H1 (cell line): ENCODE results near the gene FBLIM1.
A peak's percentile ranks its signal among the peaks of the same experiment; 100 is the strongest.

Source experiments
- BACH1 ChIP-seq: IDR thresholded peaks from 2 replicates; pipeline ENCODE4 v1.6.1; 2012; ENCODE audit warnings: low read length, improper control_type of control experiment
- CHD2 ChIP-seq: IDR thresholded peaks from 2 replicates; pipeline ENCODE4 v1.6.1; 2012; ENCODE audit warnings: low read length, improper control_type of control experiment
- CREB1 ChIP-seq: IDR thresholded peaks from 2 replicates; pipeline ENCODE4 v1.6.1; 2012; ENCODE audit warnings: inconsistent platforms
- NANOG ChIP-seq: IDR thresholded peaks from 2 replicates; pipeline ENCODE4 v1.6.1; 2011; ENCODE audit warnings: low read length, low read depth, mild to moderate bottlenecking, inconsistent platforms; ENCODE audit not compliant: insufficient read depth, poor library complexity, severe bottlenecking
- NRF1 ChIP-seq: IDR thresholded peaks from 2 replicates; pipeline ENCODE4 v1.6.1; 2011; ENCODE audit warnings: mild to moderate bottlenecking, low read depth, low read length, improper control_type of control experiment
- POLR2A ChIP-seq, 2 experiments: IDR thresholded peaks; 1 replicate in 1 of 2; 2 replicates in 1 of 2; pipeline ENCODE4 v1.6.1; 2011; ENCODE audit warnings: low read depth in 2 of 2, low read length in 2 of 2, mild to moderate bottlenecking in 2 of 2; ENCODE audit errors: control extremely low read depth in 1 of 2
- POLR2AphosphoS5 ChIP-seq: IDR thresholded peaks from 2 replicates; pipeline ENCODE4 v1.6.1; 2011; ENCODE audit warnings: low read depth, low read length
- RAD21 ChIP-seq, 2 experiments: IDR thresholded peaks in 1 of 2; conservative IDR thresholded peaks in 1 of 2; 2 replicates each; pipeline ENCODE4 v1.6.1; 2011; ENCODE audit warnings: low read depth in 2 of 2, low read length in 2 of 2, improper control_type of control experiment in 1 of 2, inconsistent platforms in 1 of 2, mild to moderate bottlenecking in 1 of 2, moderate library complexity in 1 of 2
- SIX5 ChIP-seq: IDR thresholded peaks from 2 replicates; pipeline ENCODE4 v1.6.1; 2011; ENCODE audit warnings: mild to moderate bottlenecking, low read depth, low read length
- SUZ12 ChIP-seq: fragments of 200-600 bp; sonication (generic); IDR thresholded peaks from 2 replicates; pipeline ENCODE4 v1.6.1; 2012; ENCODE audit warnings: mild to moderate bottlenecking, inconsistent platforms, low read length, moderate library complexity, mixed read lengths
- TAF7 ChIP-seq: optimal IDR thresholded peaks from 2 replicates; pipeline ENCODE3; 2011; ENCODE audit warnings: low read depth, mild to moderate bottlenecking, inconsistent platforms, low read length, moderate library complexity, borderline replicate concordance
- TBP ChIP-seq: IDR thresholded peaks from 2 replicates; pipeline ENCODE4 v1.6.1; 2011; ENCODE audit warnings: low read depth, low read length, improper control_type of control experiment
- TCF12 ChIP-seq: IDR thresholded peaks from 2 replicates; pipeline ENCODE4 v1.6.1; 2011; ENCODE audit warnings: low read depth, mild to moderate bottlenecking, low read length
- TF ChIP-seq, protein P1 (sequence below), 3 experiments: IDR thresholded peaks; 1 replicate in 2 of 3; 2 replicates in 1 of 3; pipeline versions ENCODE4 v1.5.1 to v1.6.1; 2011; ENCODE audit warnings: low read length in 3 of 3, mild to moderate bottlenecking in 3 of 3, inconsistent platforms in 2 of 3, low read depth in 1 of 3, moderate library complexity in 1 of 3; ENCODE audit not compliant: insufficient read depth in 1 of 3; ENCODE audit errors: control extremely low read depth in 1 of 3

DNA sequence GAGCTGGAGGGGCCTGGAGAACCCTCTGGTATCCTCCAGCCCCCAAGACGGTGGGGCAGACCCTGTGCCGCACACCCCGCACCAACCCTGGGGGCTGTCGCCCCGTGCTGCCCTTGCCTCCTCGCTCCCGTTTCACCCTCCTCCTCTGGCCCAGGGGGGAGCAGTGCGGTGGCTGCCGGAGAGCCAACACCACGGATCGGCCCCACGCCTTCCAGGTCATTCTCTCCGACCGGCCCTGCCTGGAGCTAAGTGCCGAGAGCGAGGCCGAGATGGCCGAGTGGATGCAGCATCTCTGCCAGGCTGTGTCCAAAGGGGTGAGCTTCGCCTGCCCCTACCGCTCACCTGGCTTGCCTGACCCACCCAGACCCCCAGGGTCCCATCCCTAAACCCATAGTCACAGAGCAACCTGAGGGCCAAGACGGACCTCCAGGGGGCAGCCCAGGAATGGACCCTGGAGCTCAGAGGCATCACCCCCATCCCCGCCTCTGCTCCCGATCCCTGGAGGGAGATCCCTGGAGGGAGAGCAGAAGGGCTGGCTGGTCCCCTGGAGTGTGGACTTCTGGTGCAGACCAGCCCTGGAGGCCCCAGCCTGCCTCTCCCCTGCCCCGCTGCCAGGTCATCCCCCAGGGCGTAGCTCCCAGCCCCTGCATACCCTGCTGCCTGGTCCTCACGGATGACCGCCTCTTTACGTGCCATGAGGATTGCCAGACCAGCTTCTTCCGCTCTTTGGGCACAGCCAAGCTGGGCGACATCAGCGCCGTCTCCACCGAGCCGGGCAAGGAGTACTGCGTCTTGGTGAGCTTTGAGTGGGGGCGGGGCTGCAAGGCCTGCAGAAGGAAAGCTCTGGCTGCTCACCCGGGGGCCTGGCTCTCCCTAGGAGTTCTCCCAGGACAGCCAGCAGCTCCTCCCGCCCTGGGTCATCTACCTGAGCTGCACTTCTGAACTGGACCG is 26.6 kb upstream of the FBLIM1 start:
- TF ChIP-seq, protein P1, sequence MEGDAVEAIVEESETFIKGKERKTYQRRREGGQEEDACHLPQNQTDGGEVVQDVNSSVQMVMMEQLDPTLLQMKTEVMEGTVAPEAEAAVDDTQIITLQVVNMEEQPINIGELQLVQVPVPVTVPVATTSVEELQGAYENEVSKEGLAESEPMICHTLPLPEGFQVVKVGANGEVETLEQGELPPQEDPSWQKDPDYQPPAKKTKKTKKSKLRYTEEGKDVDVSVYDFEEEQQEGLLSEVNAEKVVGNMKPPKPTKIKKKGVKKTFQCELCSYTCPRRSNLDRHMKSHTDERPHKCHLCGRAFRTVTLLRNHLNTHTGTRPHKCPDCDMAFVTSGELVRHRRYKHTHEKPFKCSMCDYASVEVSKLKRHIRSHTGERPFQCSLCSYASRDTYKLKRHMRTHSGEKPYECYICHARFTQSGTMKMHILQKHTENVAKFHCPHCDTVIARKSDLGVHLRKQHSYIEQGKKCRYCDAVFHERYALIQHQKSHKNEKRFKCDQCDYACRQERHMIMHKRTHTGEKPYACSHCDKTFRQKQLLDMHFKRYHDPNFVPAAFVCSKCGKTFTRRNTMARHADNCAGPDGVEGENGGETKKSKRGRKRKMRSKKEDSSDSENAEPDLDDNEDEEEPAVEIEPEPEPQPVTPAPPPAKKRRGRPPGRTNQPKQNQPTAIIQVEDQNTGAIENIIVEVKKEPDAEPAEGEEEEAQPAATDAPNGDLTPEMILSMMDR (IDR thresholded peaks at IDR 0.05; ENCODE audit: control extremely low read depth in 1 of 3, insufficient read depth in 1 of 3, low read depth in 1 of 3, low read length in 3 of 3), result no peak
- no peak for TF ChIP-seq NRF1
- TF ChIP-seq SIX5, result no peak
- no peak for TF ChIP-seq CREB1
- TF ChIP-seq BACH1, result no peak
- no peak for TF ChIP-seq SUZ12
- TF ChIP-seq POLR2AphosphoS5, result no peak
- no peak for TF ChIP-seq TCF12
- TF ChIP-seq NANOG, result no peak
- TF ChIP-seq POLR2A (IDR thresholded peaks at IDR 0.05; ENCODE audit: control extremely low read depth in 1 of 2, low read depth in 2 of 2, low read length in 2 of 2), result no peak
- no peak for TF ChIP-seq TBP
- peak in 1 of 2 experiments; percentile 10; a peak in 1 of 4 replicates for TF ChIP-seq RAD21 (IDR thresholded peaks at IDR 0.05 in 1 of 2, conservative IDR thresholded peaks at IDR 0.05 in 1 of 2; ENCODE audit: low read depth in 2 of 2, low read length in 2 of 2)
- TF ChIP-seq TAF7, result no peak
- TF ChIP-seq CHD2, result no peak
